ENCODE results near the gene TMEM179. TPM values are rescaled to one million over a fixed set of nuclear protein-coding genes. Genes with fewer than 3 reads are reported as not detected.
"Not testable (repeated sequence)": the region's sequence is repeated elsewhere in the genome, so short reads cannot be mapped to it uniquely, and the experiment has no call there.

Gene TMEM179
- total RNA-seq, 4 donors from 2014 or later = 0.54 to 3.1 (median 1.7) TPM; not detected in 1

DNA sequence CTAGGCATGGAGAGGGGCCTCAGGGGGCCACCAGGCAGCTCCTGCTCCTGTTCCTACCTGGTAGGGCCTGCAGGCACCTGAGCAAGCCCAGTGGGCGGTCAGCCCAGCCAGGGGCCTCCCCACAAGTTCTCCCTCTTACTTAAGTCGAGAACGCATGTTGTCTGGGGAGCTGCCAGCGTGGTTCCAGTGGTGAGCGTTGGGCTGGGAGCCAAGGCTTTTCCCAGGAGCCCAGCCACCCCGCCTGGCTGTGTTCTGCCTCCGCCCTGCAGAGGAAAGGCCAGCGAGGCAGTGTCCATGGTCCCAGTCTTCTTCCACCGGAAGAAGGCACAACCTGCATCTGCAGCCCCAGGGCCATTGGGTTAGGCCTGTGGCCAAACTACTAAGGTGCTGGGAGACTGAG is 23.6 kb downstream of the TMEM179 start:
- no peak overlapping the region for H3K4me3 ChIP-seq
- H3K9me3 ChIP-seq = no peaks in the 10 kb centered on the region
- H3K27me3 ChIP-seq = no peaks in the 10 kb centered on the region
- peaks cover 0 to 19% (median 2%) of the 10 kb centered on the region in 4 donors for H3K4me1 ChIP-seq
- H3K36me3 ChIP-seq = no peaks in the 10 kb centered on the region
- no peak for DNase-seq
- no peak overlapping the region for H3K27ac ChIP-seq
- no peak for TF ChIP-seq POLR2A (IDR thresholded peaks at IDR 0.05)
- TF ChIP-seq, protein P1, sequence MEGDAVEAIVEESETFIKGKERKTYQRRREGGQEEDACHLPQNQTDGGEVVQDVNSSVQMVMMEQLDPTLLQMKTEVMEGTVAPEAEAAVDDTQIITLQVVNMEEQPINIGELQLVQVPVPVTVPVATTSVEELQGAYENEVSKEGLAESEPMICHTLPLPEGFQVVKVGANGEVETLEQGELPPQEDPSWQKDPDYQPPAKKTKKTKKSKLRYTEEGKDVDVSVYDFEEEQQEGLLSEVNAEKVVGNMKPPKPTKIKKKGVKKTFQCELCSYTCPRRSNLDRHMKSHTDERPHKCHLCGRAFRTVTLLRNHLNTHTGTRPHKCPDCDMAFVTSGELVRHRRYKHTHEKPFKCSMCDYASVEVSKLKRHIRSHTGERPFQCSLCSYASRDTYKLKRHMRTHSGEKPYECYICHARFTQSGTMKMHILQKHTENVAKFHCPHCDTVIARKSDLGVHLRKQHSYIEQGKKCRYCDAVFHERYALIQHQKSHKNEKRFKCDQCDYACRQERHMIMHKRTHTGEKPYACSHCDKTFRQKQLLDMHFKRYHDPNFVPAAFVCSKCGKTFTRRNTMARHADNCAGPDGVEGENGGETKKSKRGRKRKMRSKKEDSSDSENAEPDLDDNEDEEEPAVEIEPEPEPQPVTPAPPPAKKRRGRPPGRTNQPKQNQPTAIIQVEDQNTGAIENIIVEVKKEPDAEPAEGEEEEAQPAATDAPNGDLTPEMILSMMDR (IDR thresholded peaks at IDR 0.05) = no peak

DNA sequence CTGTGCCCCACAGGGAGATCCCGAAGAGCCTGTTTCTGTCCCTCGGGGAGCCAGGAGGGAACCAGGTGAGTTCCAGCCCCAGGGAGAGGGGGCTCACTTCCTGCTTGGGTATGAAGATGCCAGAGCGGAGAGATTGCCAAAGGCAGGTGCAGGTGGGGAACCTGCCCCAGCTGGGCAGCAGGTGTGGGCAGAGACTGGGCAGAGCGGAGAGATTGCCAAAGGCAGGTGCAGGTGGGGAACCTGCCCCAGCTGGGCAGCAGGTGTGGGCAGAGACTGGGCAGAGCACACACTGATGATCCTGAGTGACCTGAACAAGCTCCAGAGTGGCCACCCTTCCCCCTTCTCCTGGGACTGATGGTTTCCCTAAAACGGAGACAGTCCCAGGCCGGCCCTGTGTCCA is 24.6 kb downstream of the TMEM179 start:
- not testable (repeated sequence) for H3K27me3 ChIP-seq, H3K36me3 ChIP-seq, H3K4me3 ChIP-seq, DNase-seq, H3K27ac ChIP-seq, H3K9me3 ChIP-seq
- peaks cover 0 to 19% (median 2%) of the 10 kb centered on the region in 4 donors for H3K4me1 ChIP-seq

DNA sequence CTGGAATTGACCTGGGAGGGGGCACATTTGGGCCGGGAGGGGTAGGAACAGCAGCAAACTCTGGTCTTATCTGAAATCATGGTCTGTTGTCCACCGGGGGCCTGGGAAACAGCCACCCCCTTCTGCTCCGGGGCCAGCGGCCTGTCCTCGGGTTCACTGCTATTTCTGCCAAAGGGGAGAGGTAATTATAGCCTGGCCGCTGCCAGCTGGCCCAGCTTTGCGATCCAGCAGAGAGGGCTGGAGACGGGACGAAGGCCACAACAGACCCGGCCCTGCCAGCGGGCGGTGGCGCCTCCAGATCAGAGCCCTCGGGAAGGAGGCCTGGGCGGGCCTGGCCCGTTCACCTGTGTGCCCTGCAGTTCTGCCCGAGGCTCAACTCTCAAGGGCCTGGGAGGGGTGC is 25.1 kb downstream of the TMEM179 start, which contains the start of gene C14orf180:
TSS of gene C14orf180 (plus strand) at position 258 of the 400 bp plus-strand sequence. CDS start 6,667 bp downstream, outside the sequence.
- peak in 1 of 3 donors; percentile 61 for DNase-seq
- Histone ChIP-seq H3K27ac (no peak within 1 kb of the TSS), H3K4me1 (peaks cover 0 to 19% (median 2%) of the 10 kb centered on the region in 4 donors)

DNA sequence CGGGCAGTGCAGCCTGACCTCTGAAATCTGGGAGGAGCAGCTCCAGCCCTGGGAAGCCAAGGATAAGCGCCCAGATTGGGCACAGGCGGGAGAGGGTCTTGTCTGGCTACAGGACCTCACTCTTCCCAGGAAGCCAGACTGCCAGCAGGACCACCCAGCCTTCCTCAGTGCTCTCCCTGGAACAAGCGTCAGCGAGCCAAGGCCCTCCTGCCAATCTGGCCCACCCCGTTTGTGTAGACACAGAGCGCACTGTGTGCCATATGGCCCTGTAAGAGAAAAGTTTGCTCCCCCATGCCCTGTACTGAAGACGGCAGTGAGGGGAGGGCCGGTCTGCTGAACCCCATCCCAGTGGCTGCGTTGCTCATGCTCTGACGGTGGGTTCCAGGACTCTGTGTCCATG is 26.3 kb downstream of the TMEM179 start:
- no peak overlapping the region for H3K27ac ChIP-seq
- no peak for DNase-seq
- TF ChIP-seq, protein P1 (IDR thresholded peaks at IDR 0.05) = no peak
- no peaks in the 10 kb centered on the region for H3K27me3 ChIP-seq
- H3K4me3 ChIP-seq = no peak overlapping the region
- H3K36me3 ChIP-seq = no peaks in the 10 kb centered on the region
- peaks cover 0 to 19% (median 2%) of the 10 kb centered on the region in 4 donors for H3K4me1 ChIP-seq
- no peaks in the 10 kb centered on the region for H3K9me3 ChIP-seq

More for the DNA sequence above, 25.1 kb downstream of the TMEM179 start, which contains the start of gene C14orf180:
- TF ChIP-seq, protein P1 (IDR thresholded peaks at IDR 0.05) = no peak
- no peak for TF ChIP-seq POLR2A (IDR thresholded peaks at IDR 0.05)
- no peaks in the 10 kb centered on the region for H3K9me3 ChIP-seq
- no peaks in the 10 kb centered on the region for H3K36me3 ChIP-seq
- no peak within 1 kb of the TSS for H3K4me3 ChIP-seq
- H3K27me3 ChIP-seq = no peaks in the 10 kb centered on the region

DNA sequence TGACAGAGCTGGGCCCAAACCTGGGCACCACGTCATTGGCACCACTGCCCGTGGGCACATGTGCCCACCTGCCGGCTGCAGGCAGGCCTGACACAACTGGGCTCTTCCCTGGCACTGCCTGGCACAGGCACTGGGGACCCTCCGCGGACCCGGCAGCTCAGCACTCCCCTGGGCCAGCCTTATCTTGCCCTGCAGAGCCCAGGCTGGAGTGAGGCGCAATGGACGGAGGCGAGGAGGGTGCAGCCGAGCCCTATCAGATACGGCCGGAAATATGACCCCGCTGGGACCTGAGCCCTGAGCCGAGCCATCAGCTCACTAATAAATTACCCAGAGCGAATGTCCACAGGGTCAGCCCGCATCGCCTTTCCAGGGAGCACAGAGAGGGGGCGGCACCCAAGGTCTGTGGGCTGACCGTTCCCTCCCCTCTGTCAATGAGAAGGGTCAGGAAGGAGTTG is 26.7 kb downstream of the TMEM179 start:
- Histone ChIP-seq H3K27ac (no peak overlapping the region), H3K4me1 (peaks cover 0 to 19% (median 2%) of the 10 kb centered on the region in 4 donors), H3K36me3 (no peaks in the 10 kb centered on the region), H3K4me3 (no peak overlapping the region), H3K27me3 (no peaks in the 10 kb centered on the region), H3K9me3 (no peaks in the 10 kb centered on the region)
- no peak for DNase-seq
- TF ChIP-seq, protein P1 (IDR thresholded peaks at IDR 0.05) = no peak
- TF ChIP-seq POLR2A (IDR thresholded peaks at IDR 0.05) = no peak

DNA sequence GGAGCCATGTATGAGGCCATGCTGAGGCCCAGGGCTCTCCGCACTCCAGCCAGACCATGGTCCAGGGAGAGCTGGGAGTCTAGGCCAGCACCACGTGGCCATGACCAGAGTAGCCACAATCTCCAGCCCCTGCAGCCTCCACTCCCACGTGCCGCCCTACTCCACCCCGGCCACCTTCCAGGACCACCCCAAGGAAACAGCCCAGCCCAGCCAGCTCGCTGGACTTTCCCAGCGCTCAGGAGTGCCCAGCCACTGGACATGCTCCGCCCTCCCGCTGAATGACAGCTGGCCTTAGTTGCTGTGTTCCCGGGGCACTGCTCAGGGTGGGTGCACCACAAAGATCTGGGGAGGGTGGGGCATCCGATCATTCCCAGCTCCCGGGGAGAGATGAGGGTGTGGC is 27.1 kb downstream of the TMEM179 start:
- H3K4me1 ChIP-seq = peaks cover 0 to 19% (median 2%) of the 10 kb centered on the region in 4 donors
- TF ChIP-seq POLR2A (IDR thresholded peaks at IDR 0.05) = no peak
- TF ChIP-seq, protein P1 (IDR thresholded peaks at IDR 0.05) = no peak
- H3K27me3 ChIP-seq = no peaks in the 10 kb centered on the region
- peak overlapping the region in 2 of 4 donors; percentile 50 to 60 for H3K27ac ChIP-seq
- no peaks in the 10 kb centered on the region for H3K36me3 ChIP-seq
- H3K9me3 ChIP-seq = no peaks in the 10 kb centered on the region
- no peak overlapping the region for H3K4me3 ChIP-seq
- no peak for DNase-seq
